A549 (cell line): ENCODE data around the gene ZNF33A.
"Not testable (repeated sequence)": the region's sequence is repeated elsewhere in the genome, so short reads cannot be mapped to it uniquely, and the experiment has no call there.

Experiments
- CHD2 ChIP-seq: fragments of 150-350 bp; IDR thresholded peaks from 2 replicates; pipeline ENCODE4 v1.6.1; 2014; ENCODE audit warnings: low read length; ENCODE audit not compliant: partially characterized antibody
- CHD4 ChIP-seq: fragments of 200-600 bp; sonication (generic); IDR thresholded peaks from 2 replicates; pipeline ENCODE4 v1.6.1; 2016; ENCODE audit warnings: antibody characterized with exemption, mild to moderate bottlenecking, borderline replicate concordance
- CTCF ChIP-seq: fragments of >200 bp; sonication (Bioruptor Twin); formaldehyde crosslinking; IDR thresholded peaks from 3 replicates; pipeline ENCODE4 v1.5.1; 2016
- ELK1 ChIP-seq: fragments of 150-350 bp; IDR thresholded peaks from 2 replicates; pipeline ENCODE4 v1.6.1; 2014; ENCODE audit warnings: low read depth, mild to moderate bottlenecking, low read length
- EP300 ChIP-seq, 2 experiments: fragments of >200 bp; sonication (Bioruptor Twin); formaldehyde crosslinking; IDR thresholded peaks; 2 replicates in 1 of 2; 3 replicates in 1 of 2; pipeline ENCODE4 v1.6.1; 2016 to 2017
- JUN ChIP-seq, 2 experiments: fragments of >200 bp; sonication (Bioruptor Twin); formaldehyde crosslinking; IDR thresholded peaks; 2 replicates in 1 of 2; 3 replicates in 1 of 2; pipeline ENCODE4 v1.6.1; 2016 to 2017
- JUNB ChIP-seq: fragments of >200 bp; sonication (Bioruptor Twin); formaldehyde crosslinking; IDR thresholded peaks from 2 replicates; pipeline ENCODE4 v1.6.1; 2016
- MAFK ChIP-seq: fragments of 450-650 bp; IDR thresholded peaks from 2 replicates; pipeline ENCODE4 v1.6.1; 2014; ENCODE audit not compliant: partially characterized antibody
- MAX ChIP-seq: IDR thresholded peaks from 2 replicates; pipeline ENCODE4 v1.6.1; 2012
- POLR2A ChIP-seq: IDR thresholded peaks from 2 replicates; pipeline ENCODE4 v1.6.1; 2012; ENCODE audit warnings: mild to moderate bottlenecking, low read length
- RAD21 ChIP-seq, 2 experiments: fragments of >200 bp in 1 of 2; sonication (Bioruptor Twin) in 1 of 2; formaldehyde crosslinking in 1 of 2; IDR thresholded peaks in 1 of 2; conservative IDR thresholded peaks in 1 of 2; 2 replicates in 1 of 2; 3 replicates in 1 of 2; pipeline ENCODE4 v1.6.1; 2012 to 2018; ENCODE audit warnings: inconsistent platforms in 1 of 2
- RCOR1 ChIP-seq: fragments of 150-350 bp; IDR thresholded peaks from 2 replicates; pipeline ENCODE4 v1.6.1; 2014; ENCODE audit warnings: antibody characterized with exemption, low read length, low read depth
- SMC3 ChIP-seq: fragments of >200 bp; sonication (Bioruptor Twin); formaldehyde crosslinking; IDR thresholded peaks from 3 replicates; pipeline ENCODE4 v1.6.1; 2018; ENCODE audit warnings: inconsistent platforms

GRCh38 chr10:38055274-38055894, 44.9 kb downstream of the ZNF33A start:
- TF ChIP-seq CHD2; RCOR1; CTCF; POLR2A; SMC3; RAD21 (conservative IDR thresholded peaks at IDR 0.05 in 1 of 2, IDR thresholded peaks at IDR 0.05 in 1 of 2); MAFK; MAX; JUN (IDR thresholded peaks at IDR 0.05); CHD4; EP300 (IDR thresholded peaks at IDR 0.05); JUNB; ELK1: not testable (repeated sequence)
